Measurements from ENCODE around the gene HKDC1.

DNA sequence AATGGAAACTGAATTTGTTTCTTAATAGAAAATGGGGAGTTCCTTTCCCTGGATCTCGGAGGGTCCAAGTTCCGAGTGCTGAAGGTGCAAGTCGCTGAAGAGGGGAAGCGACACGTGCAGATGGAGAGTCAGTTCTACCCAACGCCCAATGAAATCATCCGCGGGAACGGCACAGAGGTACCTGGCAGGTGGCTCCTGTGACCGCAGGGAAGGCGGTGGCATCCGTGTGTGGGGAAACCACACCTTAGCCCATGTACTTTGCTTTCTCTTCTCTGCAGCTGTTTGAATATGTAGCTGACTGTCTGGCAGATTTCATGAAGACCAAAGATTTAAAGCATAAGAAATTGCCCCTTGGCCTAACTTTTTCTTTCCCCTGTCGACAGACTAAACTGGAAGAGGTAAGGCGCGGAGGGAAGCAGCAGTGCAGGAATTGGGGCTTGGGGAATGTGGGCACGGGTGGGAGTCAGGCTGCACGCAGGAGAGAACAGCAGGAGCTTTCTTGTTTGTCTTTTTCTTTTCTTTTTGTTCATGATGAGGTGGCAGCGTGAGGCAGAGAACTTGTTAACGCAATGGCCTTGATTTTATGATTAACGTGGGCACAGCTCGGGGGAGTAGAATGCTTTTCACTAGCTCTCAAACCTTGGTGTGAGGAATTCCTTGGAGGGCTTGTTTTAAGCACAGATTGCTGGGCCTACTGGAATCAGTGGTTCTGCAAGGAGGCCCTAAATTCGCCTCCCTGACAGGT is 12.8 kb downstream of the HKDC1 start:
- no peak for TF ChIP-seq REST (IDR thresholded peaks at IDR 0.05; ENCODE audit: low read depth)
- TF ChIP-seq TEAD4 (IDR thresholded peaks at IDR 0.05): no peak
- no peak for TF ChIP-seq YY1 (IDR thresholded peaks at IDR 0.05; ENCODE audit: low read depth)
- TF ChIP-seq NFIC (IDR thresholded peaks at IDR 0.05): no peak
- no peak for TF ChIP-seq CEBPB (IDR thresholded peaks at IDR 0.05)
- TF ChIP-seq CREB1 (IDR thresholded peaks at IDR 0.05; ENCODE audit: low read depth): no peak
- TF ChIP-seq, protein P1, sequence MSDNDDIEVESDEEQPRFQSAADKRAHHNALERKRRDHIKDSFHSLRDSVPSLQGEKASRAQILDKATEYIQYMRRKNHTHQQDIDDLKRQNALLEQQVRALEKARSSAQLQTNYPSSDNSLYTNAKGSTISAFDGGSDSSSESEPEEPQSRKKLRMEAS (IDR thresholded peaks at IDR 0.05): no peak
- TF ChIP-seq EP300 (IDR thresholded peaks at IDR 0.05; ENCODE audit: borderline replicate concordance): no peak
- TF ChIP-seq RAD21 (IDR thresholded peaks at IDR 0.05; ENCODE audit: low read depth): no peak
- TF ChIP-seq FOXM1 (IDR thresholded peaks at IDR 0.05; ENCODE audit: borderline replicate concordance, low read depth): no peak
- no peak for TF ChIP-seq EGR1 (IDR thresholded peaks at IDR 0.05)
- TF ChIP-seq TAF1 (IDR thresholded peaks at IDR 0.05; ENCODE audit: low read depth): no peak
- TF ChIP-seq TCF12 (IDR thresholded peaks at IDR 0.05; ENCODE audit: low read depth): no peak
- TF ChIP-seq, protein P2, sequence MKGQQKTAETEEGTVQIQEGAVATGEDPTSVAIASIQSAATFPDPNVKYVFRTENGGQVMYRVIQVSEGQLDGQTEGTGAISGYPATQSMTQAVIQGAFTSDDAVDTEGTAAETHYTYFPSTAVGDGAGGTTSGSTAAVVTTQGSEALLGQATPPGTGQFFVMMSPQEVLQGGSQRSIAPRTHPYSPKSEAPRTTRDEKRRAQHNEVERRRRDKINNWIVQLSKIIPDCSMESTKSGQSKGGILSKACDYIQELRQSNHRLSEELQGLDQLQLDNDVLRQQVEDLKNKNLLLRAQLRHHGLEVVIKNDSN (IDR thresholded peaks at IDR 0.05): no peak
